ENCODE measurements around the gene NOMO2.
"Not testable (repeated sequence)": the region's sequence is repeated elsewhere in the genome, so short reads cannot be mapped to it uniquely, and the experiment has no call there.

Gene NOMO2

GRCh38 chr16:18498430-18498829, 63.5 kb downstream of the NOMO2 start:
- not testable (repeated sequence) for DNase-seq

GRCh38 chr16:18497032-18497431, 64.9 kb downstream of the NOMO2 start:
- DNase-seq, result not testable (repeated sequence)

DNA sequence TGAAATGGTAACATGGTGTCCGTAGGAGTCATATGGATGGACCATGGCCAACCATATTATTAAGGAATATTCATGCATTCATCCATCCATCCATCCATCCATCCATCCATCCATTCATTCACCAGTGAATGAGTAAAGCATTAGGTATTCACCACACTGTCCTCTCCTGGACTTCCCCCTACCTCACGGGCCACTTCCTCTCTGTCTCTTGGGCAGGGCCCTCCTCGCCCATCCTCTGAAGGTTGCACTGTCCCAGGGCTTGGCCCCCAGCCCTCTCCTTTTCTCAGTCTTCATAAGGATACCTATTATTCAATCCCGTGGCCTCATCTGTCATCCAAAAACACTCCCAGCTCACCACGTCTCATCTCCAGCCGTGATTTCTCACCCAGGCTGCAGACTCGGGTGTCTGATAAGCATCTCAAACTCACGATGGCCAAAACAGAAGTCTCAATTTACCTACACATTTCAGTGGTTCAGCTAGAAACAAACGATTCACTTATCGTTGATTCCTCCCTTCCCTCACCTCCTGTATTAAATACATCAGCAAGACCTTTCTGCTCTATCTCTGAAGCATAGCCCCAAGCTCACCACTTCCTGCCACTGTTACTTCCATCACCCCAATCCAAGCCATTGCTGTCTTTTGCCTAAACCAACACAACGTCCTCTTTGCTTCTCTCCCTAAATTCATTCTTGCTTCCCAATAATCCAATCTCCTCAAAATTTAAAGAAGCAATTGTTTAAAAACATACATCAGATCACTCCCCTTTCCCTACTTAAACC, 69.6 kb downstream of the NOMO2 start:
- not testable (repeated sequence) for DNase-seq

- DNase-seq, result not testable (repeated sequence)
These were observed 125.9 kb downstream of the NOMO2 start for GRCh38 chr16:18436025-18436424.

DNA sequence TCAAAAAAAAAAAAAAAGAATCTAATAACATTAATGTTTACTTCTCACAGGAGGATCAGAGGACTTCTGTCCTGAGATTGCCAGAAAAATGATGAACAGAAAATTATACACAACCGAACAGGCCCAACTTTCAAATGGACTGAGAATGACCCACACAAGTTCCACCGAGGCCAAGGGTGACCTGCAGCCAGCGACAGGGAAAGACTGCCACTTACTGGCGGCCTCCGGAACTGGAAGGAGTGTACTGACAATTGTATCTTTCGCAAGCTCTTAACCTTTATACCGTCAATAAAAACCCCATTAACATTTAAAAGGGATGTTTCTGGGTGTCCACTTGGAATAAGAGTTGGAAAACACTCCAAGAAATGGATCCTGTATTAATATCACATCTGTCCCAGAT, 146.1 kb downstream of the NOMO2 start:
- not testable (repeated sequence) for DNase-seq

DNA sequence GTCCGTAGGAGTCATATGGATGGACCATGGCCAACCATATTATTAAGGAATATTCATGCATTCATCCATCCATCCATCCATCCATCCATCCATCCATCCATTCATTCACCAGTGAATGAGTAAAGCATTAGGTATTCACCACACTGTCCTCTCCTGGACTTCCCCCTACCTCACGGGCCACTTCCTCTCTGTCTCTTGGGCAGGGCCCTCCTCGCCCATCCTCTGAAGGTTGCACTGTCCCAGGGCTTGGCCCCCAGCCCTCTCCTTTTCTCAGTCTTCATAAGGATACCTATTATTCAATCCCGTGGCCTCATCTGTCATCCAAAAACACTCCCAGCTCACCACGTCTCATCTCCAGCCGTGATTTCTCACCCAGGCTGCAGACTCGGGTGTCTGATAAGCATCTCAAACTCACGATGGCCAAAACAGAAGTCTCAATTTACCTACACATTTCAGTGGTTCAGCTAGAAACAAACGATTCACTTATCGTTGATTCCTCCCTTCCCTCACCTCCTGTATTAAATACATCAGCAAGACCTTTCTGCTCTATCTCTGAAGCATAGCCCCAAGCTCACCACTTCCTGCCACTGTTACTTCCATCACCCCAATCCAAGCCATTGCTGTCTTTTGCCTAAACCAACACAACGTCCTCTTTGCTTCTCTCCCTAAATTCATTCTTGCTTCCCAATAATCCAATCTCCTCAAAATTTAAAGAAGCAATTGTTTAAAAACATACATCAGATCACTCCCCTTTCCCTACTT, 152.2 kb downstream of the NOMO2 start:
- not testable (repeated sequence) for DNase-seq

DNA sequence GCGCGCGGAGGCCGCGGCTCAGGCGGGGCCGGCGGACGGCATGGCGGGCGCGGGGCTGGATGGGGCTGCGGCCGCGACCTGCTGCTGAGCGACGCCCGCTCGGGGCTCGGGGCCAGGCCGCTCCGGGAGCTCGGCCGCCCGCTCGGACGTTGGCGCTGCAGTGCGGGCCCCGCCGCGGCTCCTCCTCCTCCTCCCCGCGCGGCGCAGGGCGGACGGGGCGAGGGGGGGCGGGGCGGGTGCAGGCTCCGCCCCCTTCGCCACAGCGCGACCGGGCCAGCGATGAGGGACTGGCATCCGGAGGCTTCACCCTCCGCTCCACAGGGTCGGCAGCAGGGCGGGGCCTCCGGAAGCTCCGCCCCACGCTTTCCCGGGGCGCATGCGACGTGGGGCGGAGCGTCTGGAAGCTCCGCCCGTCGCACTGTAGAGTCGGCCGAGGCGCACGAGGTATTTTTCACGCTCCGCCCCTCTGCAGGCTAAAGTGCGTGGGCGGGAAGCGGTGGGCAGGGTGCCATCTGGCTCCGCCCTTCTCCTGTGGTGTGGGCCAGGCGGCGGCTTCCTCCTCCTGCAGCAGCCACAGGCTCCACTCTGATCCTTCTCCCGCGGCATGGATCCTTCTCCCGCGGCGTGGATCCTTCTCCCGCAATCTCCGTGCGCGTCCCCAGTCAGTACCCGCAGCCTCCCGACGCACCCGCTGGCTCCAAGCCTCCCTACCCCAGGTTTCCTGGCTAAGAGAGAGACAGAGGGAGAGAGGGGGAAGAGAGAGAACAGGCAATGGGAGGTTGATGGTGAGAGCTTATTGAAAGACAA, 159.8 kb downstream of the NOMO2 start:
- DNase-seq, result not testable (repeated sequence)

GRCh38 chr16:18401159-18401558, 160.7 kb downstream of the NOMO2 start:
- peak; percentile 68 for DNase-seq

DNA sequence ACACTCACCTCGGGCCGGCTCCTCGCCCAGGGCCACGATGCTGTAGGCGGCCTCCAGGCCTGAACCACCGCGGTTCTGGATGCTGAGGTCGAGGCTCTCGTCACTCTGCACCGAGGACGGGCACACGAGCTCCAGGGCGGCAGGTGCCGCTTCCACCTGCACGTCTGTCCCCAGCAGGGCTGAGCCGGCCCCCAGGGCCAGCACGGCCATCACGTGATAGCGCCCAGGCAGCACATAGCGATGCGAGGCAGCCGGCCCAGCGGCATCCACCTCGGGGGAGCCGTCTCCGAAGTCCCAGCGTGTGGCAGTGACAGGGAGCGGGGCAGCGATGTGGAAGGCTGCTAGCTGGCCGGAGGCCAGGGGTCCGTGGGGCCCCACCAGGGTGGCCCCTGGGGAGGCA, 167.5 kb downstream of the NOMO2 start:
- not testable (repeated sequence) for DNase-seq

GRCh38 chr16:18387767-18388166, 174.1 kb downstream of the NOMO2 start:
- not testable (repeated sequence) for DNase-seq

DNA sequence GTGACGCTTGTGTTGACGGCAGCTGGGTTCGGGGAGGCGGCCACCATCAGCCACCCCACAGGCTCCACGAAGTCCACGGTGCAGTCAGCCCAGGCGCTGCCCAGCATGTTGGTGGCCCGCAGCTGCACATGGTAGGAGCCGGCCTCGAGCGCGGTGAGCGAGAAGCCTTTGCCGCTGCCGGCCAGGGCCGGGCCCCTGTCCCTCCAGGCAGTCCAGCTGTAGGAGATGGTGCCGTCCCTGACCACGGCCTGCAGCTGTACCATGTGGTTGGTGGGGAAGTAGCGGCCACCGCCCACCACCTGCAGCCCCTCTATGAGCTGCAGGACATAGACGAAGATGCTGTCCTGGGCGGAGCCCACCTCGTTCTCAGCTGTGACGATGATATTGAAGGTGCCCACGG, 175.4 kb downstream of the NOMO2 start:
- not testable (repeated sequence) for DNase-seq

DNA sequence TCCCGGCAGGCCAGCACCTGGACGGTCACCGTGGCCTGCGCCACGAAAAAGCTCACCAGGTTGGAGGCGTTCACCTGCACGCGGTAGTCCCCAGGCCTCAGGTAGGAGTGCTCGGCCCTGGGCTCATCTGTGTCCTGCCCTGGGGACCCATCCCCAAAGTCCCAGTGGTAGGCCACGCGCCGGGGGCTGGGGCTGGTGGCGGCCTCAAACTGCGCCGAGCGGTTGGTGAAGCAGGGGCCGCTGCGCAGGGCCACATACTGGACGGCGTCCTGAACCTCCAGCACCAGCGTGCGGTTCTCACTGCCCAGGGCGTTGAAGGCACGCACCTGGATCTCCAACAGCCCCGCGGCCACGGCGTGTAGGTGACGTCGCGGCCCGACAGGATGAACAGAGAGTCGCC, 176.6 kb downstream of the NOMO2 start:
- not testable (repeated sequence) for DNase-seq

DNA sequence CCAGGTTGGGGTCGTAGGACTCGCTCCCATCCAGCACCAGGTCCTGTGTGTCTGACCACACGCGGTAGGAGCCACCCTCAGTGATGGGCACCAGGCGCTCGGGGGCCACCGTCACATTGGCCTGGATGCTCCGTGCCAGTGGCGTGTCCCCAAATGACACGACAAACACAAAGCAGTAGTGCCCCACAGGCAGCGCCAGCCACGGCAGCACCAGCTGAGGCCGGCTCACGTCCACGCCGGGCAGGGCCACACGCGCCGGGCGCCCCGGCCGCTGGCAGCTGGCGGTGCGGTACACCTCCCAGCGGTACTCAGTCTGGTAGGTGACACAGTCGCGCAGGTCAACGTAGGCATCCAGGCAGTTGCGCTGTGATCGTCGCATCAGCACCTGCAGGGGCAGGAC, 177.0 kb downstream of the NOMO2 start:
- not testable (repeated sequence) for DNase-seq

DNA sequence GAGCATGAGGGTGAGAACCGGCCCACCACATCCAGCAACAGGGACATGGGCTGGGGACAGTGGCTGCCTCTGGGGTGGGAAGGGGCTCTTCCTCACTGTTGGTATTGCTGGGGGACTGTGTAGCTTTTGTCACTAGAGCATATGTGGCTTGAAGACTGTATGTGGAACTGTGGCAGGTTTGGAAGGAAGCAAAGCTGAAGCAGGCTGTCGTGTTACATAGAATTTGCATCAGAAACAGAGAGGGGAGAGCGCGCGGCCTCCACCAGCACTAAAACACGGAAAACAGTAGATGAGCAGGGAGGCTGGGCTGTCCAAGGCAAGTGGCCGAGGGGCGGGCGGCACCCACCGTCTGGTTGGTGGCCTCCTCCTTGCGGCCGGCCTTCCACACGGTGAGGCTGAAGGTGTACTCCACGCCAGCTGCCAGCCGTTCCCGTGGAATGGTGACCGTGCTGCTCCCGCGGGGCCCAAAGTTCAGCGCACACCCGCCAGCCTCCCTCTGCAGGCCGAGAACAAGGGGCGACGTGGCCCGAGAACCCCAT, 177.7 kb downstream of the NOMO2 start:
- DNase-seq, result not testable (repeated sequence)

DNA sequence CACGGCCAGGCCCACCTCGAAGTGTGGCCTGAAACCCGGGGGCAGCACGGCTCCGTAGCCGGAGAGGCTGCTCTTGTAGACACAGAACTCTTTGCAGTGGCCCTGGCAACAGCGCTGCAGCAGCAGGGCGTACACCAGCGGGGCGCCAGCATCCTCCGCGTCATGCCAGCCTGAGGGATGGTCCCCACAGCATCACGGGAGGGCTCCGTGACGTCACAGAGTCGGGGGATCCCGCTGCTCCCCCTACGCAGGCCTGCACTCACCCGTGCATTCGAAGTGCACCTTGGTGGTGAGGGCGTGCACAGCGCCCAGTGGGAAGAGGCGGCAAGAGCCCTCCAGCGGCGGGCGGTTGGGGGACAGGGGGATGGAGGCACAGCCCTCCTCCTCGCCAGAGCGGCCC, 179.2 kb downstream of the NOMO2 start:
- not testable (repeated sequence) for DNase-seq

Measured in activated effector memory CD4-positive, alpha-beta T cell treated with anti-CD3 and anti-CD28 coated beads, Interleukin-2, amount 50 U/mL, for 16 hours (primary cell).